Gastroesophageal sphincter (tissue), 3 donors: ENCODE measurements around the gene PLPP3.
A peak's percentile ranks its signal among the peaks of the same experiment; 100 is the strongest.

Experiments used
- EP300 ChIP-seq: sonication (generic); formaldehyde crosslinking; IDR thresholded peaks from one replicate; pipeline ENCODE4 v1.6.1; 2017; ENCODE audit warnings: antibody characterized with exemption, mild to moderate bottlenecking
- POLR2A ChIP-seq, 2 donors: fragments of 450-650 bp; IDR thresholded peaks; one replicate each; pipeline ENCODE4 v1.6.1; 2017; ENCODE audit warnings: antibody characterized with exemption in 2 of 2, mild to moderate bottlenecking in 2 of 2, moderate library complexity in 1 of 2
- POLR2AphosphoS5 ChIP-seq: sonication (generic); formaldehyde crosslinking; IDR thresholded peaks from one replicate; pipeline ENCODE4 v1.6.1; 2017; ENCODE audit warnings: antibody characterized with exemption
- TF ChIP-seq, protein P1 (sequence below), 4 experiments: fragments of 200-600 bp in 2 of 4; fragments of 450-650 bp in 2 of 4; sonication (generic) in 1 of 4; IDR thresholded peaks; one replicate each; pipeline ENCODE4 v1.5.1; 2017 to 2019; ENCODE audit warnings: antibody characterized with exemption in 4 of 4, mild to moderate bottlenecking in 2 of 4, moderate library complexity in 2 of 4

GRCh38 chr1:56446531-56447098 lies 132.7 kb downstream of the PLPP3 start:
- TF ChIP-seq POLR2A (IDR thresholded peaks at IDR 0.05) (no peak), EP300 (peak; percentile 90), POLR2AphosphoS5 (peak; percentile 94)
- TF ChIP-seq, protein P1, sequence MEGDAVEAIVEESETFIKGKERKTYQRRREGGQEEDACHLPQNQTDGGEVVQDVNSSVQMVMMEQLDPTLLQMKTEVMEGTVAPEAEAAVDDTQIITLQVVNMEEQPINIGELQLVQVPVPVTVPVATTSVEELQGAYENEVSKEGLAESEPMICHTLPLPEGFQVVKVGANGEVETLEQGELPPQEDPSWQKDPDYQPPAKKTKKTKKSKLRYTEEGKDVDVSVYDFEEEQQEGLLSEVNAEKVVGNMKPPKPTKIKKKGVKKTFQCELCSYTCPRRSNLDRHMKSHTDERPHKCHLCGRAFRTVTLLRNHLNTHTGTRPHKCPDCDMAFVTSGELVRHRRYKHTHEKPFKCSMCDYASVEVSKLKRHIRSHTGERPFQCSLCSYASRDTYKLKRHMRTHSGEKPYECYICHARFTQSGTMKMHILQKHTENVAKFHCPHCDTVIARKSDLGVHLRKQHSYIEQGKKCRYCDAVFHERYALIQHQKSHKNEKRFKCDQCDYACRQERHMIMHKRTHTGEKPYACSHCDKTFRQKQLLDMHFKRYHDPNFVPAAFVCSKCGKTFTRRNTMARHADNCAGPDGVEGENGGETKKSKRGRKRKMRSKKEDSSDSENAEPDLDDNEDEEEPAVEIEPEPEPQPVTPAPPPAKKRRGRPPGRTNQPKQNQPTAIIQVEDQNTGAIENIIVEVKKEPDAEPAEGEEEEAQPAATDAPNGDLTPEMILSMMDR (IDR thresholded peaks at IDR 0.05) = no peak
